GM18867 (cell line): Measurements from ENCODE around the gene FOXN3.
"Not testable (repeated sequence)": the region's sequence is repeated elsewhere in the genome, so short reads cannot be mapped to it uniquely, and the experiment has no call there.

ENCODE experiments used
- ATAC-seq: cut with Tn5 transposase; IDR thresholded peaks from one replicate; pipeline ENCODE4 v1.9.1; 2021; ENCODE audit warnings: mild to moderate bottlenecking, moderate library complexity; ENCODE audit not compliant: unreplicated experiment

FOXN3 gene

DNA sequence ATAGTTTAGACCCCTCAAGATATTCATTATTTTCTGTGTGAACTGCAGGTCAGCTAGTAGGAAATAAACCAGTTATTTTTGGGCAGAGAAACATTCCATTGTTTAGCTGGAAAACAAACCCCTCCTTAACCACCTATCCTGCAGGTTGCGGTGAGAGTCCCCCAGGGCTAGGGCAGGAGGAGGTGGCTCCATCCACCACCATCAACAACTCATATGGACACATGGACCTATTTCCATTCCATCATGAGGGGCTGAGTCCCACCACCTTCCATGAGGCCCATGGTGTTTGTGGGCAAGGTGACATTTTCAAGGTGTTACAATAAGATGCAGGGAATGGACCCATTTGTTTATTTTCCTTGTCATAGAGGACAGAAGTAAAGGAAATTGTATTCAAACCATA lies 160.1 kb downstream of the FOXN3 start:
- ATAC-seq, result no peak

DNA sequence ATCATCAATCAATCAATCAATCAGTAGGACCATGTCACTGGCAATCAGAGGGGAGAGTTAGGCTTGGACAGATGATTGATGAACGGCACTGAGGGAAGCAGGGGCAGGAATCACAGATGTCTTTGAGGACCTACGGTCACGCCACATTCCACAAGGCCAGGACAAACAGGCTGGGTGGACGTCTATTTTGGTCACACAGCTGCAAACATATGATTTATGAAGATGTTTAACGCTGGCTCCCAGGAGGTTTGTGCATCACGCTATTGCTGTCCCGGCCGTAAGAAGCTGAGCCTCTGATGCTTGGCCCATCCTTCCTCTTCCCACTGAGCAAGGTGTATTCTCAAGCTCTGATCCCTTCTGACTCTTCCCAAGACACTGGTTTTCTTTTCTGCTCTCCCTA lies 160.8 kb downstream of the FOXN3 start:
- ATAC-seq, result no peak

DNA sequence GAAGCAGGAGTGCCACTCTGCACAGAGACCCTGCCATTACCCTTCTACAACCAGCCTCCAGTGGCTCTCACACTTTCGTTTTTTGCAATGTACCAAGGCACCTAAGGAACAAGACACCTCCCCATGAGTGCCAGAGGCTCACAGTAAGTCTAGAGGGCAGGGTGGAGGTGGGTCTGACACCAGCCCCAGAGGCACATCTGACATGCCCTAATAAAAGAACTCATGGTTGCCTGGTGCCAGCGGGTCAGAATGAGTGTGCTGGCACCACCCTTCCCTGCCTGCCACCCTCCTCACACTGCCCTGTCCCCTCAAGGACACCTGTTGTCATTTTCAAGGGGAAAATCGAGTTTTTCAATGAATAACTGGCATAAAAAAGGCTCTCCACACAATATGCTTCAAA lies 161.2 kb downstream of the FOXN3 start:
- ATAC-seq, result no peak

DNA sequence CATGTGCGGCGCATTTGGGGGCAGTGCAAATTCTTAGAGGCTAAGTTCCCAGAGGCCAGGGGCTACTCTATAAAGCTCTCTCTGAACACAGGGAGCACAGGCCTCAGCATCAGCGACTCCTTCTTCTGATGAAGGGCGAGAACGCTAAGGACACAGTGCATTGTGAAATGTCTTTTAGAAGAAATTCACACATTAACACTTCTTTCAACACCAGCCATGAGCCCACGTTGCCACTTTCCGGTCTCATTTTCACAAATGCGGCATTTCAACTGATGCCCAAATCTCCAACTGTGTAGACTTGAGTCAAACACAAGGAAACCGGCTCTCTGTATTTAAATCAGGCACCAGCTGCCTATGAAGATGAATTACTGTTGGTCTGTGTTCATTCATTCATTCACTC lies 162.0 kb downstream of the FOXN3 start:
- no peak for ATAC-seq

DNA sequence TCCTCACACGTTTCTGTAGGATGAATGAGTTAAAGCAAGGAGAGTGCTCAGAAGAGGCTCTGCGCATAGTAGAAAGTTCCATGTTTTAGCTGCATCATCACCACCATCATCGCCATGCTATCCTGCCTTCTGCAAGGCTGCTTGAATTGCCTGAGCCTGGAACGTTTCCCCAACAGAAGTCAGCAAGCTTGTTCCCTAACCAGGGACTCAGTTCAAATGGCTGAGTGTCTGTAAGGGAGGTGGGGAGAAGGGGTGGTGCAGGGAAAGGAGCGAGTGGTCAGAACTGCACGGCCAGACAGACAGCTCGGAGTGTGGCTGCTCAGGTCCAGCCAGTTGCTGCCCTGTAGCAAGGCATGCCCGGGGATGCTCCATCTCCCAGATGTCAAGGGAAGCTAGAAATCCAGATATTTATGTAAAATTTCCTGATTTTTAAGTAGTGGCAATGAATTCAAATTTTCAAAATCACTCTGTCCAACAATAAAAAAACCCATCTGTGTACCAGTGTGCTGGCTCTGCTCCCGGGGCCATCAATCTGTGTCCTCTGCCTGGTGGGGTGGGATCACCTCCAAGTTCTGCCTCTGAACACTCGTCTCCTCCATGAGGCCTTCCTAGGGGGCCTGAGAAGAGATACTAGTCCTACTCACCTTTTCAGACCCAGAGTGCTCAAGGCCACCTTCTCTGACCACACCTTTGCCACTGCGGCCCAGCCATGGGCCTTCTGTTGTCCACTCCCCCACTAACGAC lies 162.7 kb downstream of the FOXN3 start:
- no peak for ATAC-seq

DNA sequence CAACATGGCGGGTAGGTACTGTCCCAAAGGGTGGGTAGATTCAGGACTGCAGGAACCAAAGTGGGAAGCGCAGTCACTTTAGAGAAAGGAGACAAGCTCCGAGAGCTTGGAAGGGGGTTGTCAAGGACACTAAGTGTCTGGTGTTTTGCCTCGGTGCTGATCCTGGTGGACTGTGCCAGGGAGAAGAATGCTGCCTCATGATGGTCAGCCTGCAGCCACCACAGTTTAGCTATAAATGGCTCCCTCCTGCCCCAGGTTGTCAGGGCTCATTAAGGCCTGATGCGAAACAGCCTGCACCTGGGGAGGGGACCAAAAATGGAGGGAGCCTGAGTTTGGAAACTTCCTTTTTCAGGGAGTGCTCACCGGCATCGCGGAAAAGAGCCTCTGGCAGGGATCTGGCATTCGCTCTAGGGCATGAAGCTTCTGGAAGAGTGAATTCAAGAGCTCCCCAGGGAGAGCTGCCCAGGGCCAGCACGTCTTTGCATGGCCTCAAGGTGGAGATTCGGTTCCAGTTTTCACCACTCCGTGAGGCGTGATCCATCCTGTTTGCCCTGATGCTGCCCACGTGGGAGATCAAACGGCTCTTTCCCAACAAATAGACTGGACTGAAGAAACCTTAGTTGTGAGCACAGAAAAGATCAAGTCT lies 164.0 kb downstream of the FOXN3 start:
- no peak for ATAC-seq

DNA sequence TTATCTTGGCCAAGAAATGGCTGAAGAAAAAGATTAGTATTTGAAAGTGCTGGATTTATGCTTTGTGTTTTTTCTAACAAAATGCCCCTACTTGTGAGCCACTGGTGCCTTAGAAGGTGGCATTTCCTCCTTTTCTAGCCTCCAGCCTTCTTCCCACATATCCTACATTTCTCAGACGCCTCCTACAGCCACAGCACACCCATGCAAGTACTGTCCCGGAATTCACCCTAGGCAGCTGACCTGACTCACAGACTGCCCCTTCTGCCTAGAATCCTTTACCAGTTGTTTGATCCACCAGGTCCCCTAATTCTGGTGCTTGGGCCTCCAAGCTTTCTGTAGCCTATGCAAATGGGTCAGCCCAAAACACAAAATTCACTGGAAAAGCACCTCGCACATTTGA lies 166.0 kb downstream of the FOXN3 start:
- no peak for ATAC-seq

DNA sequence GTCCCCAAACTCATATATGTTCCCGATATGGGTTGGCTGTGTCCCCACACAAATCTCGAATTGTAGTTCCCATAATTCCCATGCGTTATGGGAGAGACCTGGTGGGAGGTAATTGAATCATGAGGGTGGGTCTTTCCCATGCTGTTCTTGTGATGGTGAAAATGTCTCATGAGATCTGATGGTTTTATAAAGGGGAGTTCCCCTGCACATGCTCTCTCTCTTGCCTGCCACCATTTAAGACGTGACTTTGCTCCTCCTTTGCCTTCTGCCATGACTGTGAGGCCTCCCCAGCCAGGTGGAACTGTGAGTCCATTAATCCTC lies 166.4 kb downstream of the FOXN3 start:
- not testable (repeated sequence) for ATAC-seq

DNA sequence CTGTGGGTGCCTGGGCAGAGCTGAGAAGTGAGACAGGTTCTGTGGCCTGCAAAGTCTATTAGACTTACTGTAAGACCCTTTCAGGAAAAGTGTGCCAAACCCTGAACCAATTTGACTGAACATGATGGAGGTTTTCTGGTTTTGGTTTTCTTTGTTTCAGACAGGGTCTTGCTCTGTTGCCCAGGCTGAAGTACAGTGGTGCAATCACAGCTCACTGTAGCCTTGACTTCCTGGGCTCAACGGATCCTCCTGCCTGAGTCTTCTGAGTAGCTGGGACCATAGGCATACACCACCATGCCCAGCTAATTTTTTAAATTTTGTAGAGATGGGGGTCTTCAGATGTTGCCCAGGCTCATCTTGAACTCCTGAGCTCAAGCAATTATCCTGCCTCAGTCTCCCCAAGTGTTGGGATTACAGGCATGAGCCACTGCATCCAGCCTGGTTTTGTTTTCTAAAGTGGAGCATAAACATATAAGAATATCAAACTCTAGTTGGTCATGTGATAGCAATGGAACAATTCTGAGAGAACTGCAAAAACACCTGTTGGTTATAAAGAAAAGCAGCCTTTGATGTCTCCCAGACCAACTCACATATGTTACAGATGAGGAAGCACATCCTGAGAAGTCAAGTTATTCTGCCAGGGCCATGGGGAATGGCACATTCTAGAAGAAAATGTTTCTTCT lies 166.9 kb downstream of the FOXN3 start:
- no peak for ATAC-seq

DNA sequence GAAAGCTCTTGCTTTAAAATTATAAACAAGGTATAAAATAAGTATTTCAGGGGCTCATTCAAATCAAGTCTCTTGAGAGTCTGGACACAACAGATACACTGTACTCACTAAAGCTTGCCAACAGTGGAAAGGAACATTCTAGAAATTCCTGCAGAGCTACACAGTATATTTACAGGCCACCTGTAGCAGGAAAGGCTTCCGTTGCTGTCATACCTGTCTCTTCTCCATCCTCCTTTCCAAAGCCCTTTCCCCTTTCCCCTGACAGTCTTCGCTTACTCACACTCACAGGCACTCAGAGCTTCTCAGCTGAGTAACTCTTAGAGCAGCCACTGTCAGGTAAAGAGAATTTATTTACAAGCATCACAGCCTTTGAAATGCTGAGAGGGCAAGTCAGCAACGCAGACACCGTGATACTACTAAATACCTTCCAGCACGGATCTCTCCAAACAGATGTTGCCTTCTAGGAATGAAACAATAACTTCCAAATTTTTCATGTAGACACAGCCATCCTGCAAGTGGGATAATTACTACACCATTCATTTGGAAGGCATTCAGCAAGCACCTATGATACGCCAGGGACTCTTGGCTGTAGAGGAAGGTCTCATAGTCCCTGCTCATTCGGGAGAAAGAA lies 167.9 kb downstream of the FOXN3 start:
- ATAC-seq, result no peak

DNA sequence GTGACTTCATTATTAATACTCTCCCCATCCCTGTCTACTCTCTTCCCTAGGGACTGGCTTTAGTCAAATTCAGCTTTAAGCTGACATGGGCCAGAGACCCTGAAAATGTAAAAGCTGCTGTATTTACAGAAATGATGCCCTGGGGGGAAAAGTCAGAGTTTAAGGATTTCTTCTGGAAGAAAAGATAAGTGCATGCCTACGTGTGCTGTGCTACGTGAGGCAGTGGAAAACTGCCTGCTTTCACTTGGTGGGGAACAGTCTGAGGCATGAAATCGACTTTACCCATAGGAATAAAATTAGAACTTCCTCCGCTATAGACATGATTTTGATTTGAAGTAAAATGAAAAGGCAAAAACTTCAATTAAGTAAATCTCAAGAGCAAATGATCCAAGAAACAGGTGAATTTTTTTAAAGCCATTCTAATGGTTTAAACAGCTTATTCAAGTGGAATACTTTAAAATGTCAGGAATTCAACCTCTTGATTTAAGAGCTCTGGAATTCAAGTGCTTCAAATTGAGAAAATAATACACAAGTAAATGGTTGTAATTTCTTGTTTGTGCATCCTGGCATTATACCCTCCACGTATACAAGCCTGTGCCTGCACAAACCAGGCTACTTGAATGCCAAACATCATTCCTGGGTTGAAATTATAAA lies 168.5 kb downstream of the FOXN3 start:
- ATAC-seq, result no peak

DNA sequence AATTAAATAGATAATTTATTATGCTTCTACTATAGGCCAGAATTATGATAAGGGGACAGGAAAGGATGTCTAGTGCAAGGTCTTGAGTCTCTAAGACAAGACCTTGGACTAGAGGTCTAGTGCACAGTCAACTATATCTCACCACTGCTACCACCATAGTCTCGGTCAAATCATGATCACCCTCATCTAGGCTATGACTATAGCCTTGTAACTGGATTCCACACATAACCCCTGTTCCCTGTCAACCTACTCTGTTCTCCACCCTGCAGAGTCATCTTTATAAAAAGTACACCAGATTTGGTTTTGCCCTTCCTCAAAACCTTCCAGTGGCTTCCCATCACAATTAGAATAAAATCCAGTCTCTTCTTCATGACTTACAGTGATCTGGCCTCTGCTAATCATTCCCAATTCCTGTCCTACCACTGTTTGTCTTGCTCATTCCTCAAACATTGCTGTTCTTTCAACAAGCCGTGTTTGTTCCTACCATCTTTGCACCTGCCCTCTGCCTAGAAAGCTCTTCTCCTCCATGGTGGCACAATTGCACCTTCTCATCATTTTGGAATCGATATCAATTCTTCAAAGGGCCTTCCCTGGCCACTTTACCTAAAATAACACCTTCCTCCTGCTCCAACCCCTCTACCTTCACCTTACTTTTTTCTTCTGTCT lies 169.4 kb downstream of the FOXN3 start:
- ATAC-seq, result no peak

DNA sequence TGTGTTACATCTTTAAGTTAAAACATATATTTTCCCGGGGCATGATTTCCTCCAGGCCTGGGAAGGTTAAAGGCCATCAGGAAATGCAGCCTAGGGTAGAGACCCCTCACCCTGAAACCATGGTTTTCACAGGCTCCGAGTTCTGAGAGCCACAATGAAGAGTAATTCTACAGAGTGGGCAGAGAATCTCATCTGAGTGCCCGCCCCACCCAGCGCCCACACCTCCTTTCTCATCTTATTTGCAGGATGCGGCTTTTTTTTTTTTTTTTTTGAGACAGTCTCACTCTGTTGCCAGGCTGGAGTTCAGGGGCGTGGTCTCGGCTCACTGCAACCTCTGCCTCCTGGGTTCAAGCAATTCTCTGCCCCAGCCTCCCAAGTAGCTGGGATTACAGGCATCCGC lies 170.7 kb downstream of the FOXN3 start:
- no peak for ATAC-seq

DNA sequence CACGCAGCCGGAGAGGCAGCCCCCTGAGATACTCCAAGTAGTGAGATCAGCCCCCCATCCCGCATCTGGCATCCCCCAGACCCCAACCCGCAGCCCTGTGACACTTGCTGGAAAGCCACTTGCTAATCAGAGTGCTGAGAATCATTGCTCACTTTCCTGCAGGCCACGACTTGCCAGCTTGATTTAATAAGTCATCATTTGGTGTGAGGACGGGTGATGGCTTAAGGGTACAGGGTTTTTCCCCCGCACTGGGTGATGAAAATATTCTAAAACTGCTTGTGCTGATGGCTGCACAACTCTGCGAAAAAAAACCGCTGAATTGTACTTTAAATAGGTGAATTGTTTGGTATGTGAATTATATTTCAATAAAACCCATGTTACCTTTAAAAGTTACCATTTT lies 171.2 kb downstream of the FOXN3 start:
- ATAC-seq, result no peak

DNA sequence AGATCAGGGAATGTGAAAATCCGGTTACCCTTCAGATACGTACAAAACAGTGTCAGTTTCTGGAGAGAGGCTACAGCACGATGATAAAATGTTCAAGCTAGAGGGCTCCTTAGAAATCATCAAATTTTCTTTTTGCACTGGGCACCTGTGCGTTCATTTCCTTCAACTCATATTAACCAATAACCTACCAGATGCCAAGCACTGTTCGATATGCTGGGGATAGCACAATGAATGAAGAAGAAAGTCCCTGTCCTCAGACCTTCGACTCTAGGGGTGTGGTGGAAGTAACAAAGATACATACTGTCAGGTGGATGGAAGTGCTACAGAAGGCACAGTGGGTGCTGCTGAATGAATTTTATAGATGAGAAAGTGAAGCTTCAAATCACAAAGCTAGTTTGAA lies 172.3 kb downstream of the FOXN3 start:
- ATAC-seq, result no peak

DNA sequence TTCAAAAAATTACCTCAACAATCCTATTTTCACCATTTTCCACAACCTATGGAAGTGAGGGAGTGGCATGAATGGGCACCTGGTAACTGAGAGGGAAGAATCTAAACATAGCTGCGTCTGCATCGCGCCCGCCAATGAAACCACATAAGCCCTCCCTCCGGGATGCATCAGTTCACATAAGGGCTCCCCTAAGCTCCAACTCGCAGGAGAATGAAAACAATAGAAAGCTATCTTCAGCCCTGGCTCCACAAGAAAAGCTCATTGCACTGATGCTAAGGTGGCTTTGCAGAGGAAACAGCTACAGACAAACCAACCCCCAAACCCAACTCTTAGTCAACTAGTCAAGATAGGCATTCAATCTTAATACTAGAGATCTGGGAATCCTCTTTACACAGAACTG lies 173.3 kb downstream of the FOXN3 start:
- no peak for ATAC-seq

DNA sequence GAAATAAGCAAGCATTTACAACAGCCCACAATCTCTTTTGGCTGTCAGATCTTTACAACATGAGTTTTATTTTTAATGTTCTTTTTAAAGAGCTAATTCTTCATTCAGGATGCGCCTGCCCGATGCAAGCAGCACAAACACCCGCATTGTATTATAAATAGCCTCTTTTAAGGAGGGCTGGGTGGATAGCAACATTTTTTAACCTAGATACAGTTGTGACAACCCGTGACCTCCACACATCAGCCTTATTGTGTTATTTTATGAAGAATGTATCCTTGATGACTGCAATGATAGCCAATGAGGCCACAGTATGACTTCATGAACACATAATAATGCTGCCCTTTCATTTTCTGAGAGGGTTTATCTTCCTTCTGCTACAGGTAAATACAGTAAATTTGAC lies 173.7 kb downstream of the FOXN3 start:
- no peak for ATAC-seq

DNA sequence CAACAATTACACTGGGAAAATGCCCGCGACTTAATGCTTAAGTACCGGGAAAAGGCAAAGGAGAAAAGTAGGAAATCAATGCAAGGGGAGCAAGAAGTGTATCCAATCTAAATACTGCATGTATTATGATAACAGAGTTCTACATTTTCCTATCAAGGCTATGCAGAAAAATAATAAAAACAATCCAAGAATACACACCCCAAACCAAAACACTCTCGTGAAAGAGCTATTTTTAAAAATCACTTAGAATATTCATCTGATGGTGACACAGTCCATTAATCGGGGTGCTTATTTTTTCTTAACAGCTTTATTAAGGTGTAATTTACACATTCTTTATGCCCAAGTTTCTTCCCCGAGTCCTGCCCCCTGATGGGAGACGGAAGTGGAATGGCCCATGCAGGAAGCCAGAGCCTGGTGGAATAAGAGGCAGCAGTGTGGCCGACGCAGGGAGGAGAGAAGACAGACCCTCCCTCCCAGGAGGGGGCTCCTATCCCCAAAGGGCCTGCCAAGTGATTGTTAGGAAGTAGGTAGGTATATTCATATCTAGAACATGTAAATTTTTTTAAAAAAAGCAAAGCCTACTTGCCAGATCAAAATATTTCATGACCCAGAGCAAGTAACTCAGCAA lies 174.3 kb downstream of the FOXN3 start:
- ATAC-seq, result no peak

DNA sequence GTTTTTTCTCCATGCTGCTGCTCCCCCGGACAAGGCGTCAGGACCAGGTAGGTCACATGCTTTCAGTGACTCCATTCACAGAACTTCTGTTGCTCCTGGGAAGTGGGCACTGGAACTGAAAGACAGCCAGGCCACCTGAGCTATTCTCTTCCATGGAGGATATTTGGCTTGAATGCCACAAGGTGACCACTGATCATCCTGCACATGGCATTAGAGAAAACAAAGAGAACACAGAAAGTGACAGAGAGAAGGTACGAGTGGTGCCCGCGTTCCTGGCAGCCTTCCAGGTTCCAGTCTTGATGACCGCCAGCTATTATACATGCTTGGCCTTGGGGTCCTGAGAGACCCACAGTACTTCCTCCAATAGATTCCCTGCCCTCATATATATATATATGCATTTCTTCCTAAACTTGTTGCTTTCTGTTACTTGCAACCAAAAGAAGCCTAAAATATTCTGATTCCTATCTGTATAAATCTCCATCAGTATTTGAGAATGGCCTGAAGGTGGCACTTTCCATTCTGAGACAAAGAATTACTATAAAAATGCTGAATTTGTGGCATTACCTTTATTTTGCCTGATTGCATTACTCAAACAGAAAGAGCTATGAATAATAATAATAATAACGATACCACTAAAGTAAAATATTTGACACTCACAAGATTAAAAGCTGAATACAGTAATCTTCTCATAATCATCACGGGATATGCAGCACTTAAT lies 174.9 kb downstream of the FOXN3 start:
- ATAC-seq, result no peak

DNA sequence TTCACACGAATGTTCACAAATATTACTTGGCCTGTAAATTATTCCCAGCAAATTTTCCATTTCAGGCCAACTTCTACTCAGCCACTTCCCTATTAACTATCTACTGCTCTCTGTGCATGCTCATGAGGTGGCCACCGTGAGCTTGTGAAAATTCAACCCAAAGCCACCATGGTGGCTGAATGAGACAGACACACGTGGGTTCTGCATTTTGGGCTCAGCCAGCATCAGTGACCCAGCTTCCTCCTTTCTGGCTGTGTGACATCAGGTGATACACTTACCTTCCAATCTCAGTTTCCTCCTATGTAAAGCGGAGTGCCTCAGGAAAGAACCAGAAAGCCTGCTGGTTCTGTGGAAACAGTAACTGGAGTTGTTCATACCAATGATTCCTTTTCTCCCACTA lies 175.8 kb downstream of the FOXN3 start:
- no peak for ATAC-seq
